Suprapubic skin (tissue), 4 donors: ENCODE results near the gene FTSJ1. TPM values are rescaled to one million over a fixed set of nuclear protein-coding genes. Genes with fewer than 3 reads are reported as not detected.
"Not testable (repeated sequence)": the region's sequence is repeated elsewhere in the genome, so short reads cannot be mapped to it uniquely, and the experiment has no call there.

Experiments
- DNase-seq, 2 donors: peaks; one replicate each; pipeline ENCODE4 v3.0.0-alpha.2; 2019; ENCODE audit warnings: low spot score in 2 of 2
- H3K27ac ChIP-seq: fragments of 200-600 bp; sonication (generic); one replicate; pipeline ENCODE4 v1.5.1; 2019
- H3K27me3 ChIP-seq: fragments of 200-600 bp; sonication (generic); one replicate; pipeline ENCODE4 v1.5.1; 2019
- H3K36me3 ChIP-seq: fragments of 200-600 bp; sonication (generic); one replicate; pipeline ENCODE4 v1.5.1; 2019
- H3K4me1 ChIP-seq: fragments of 200-600 bp; sonication (generic); one replicate; pipeline ENCODE4 v1.5.1; 2019
- H3K4me3 ChIP-seq: fragments of 200-600 bp; sonication (generic); one replicate; pipeline ENCODE4 v1.5.1; 2019; ENCODE audit warnings: mild to moderate bottlenecking
- H3K9me3 ChIP-seq: fragments of 200-600 bp; sonication (generic); one replicate; pipeline ENCODE4 v1.5.1; 2019
- EP300 ChIP-seq: sonication (generic); formaldehyde crosslinking; IDR thresholded peaks from one replicate; pipeline ENCODE4 v1.6.1; 2017; ENCODE audit warnings: antibody characterized with exemption
- POLR2A ChIP-seq, 2 donors: fragments of 450-650 bp; IDR thresholded peaks; one replicate each; pipeline ENCODE4 v1.6.1; 2017; ENCODE audit warnings: antibody characterized with exemption in 2 of 2, mild to moderate bottlenecking in 2 of 2, moderate library complexity in 2 of 2
- POLR2AphosphoS5 ChIP-seq, 3 donors: sonication (generic); formaldehyde crosslinking; IDR thresholded peaks; one replicate each; pipeline ENCODE4 v1.6.1; 2017; ENCODE audit warnings: antibody characterized with exemption in 3 of 3
- WGBS: methylation state at CpG from one replicate; pipeline ENCODE4 v1.1.5; 2018; 5-methylcytosine and 5-hydroxymethylcytosine counted together
- total RNA-seq, 4 donors: library from RNA; depleted of rRNA; stranded (reverse); fragments of >200 nt; gene quantifications; one replicate each; pipeline ENCODE4 v1.1.0, GENCODE V29; 2016
- TF ChIP-seq, protein P1 (sequence below), 2 donors: fragments of 200-600 bp in 1 of 2; fragments of 450-650 bp in 1 of 2; sonication (generic) in 1 of 2; IDR thresholded peaks; one replicate each; pipeline ENCODE4 v1.5.1; 2016 to 2019; ENCODE audit warnings: antibody characterized with exemption in 2 of 2, mild to moderate bottlenecking in 1 of 2, moderate library complexity in 1 of 2

The FTSJ1 gene
- total RNA-seq, 4 donors from 2014 or later: 27.8 to 54.3 (median 47.9) TPM

- Histone ChIP-seq H3K4me1 (peaks cover 11% of the 10 kb centered on the region), H3K4me3 (no peak overlapping the region), H3K27me3 (no peaks in the 10 kb centered on the region), H3K9me3 (no peaks in the 10 kb centered on the region), H3K27ac (no peak overlapping the region), H3K36me3 (peaks cover 6% of the 10 kb centered on the region)
- TF ChIP-seq EP300: no peak
- TF ChIP-seq, protein P1, sequence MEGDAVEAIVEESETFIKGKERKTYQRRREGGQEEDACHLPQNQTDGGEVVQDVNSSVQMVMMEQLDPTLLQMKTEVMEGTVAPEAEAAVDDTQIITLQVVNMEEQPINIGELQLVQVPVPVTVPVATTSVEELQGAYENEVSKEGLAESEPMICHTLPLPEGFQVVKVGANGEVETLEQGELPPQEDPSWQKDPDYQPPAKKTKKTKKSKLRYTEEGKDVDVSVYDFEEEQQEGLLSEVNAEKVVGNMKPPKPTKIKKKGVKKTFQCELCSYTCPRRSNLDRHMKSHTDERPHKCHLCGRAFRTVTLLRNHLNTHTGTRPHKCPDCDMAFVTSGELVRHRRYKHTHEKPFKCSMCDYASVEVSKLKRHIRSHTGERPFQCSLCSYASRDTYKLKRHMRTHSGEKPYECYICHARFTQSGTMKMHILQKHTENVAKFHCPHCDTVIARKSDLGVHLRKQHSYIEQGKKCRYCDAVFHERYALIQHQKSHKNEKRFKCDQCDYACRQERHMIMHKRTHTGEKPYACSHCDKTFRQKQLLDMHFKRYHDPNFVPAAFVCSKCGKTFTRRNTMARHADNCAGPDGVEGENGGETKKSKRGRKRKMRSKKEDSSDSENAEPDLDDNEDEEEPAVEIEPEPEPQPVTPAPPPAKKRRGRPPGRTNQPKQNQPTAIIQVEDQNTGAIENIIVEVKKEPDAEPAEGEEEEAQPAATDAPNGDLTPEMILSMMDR (IDR thresholded peaks at IDR 0.05): no peak
- no peak for TF ChIP-seq POLR2A (IDR thresholded peaks at IDR 0.05)
- no peak for TF ChIP-seq POLR2AphosphoS5 (IDR thresholded peaks at IDR 0.05)
- 68% methylated on average over 2 of the region's 2 CpGs for WGBS
- DNase-seq: no peak
These were observed 44.5 kb downstream of the FTSJ1 start for GRCh38 chrX:48520455-48520854.

DNA sequence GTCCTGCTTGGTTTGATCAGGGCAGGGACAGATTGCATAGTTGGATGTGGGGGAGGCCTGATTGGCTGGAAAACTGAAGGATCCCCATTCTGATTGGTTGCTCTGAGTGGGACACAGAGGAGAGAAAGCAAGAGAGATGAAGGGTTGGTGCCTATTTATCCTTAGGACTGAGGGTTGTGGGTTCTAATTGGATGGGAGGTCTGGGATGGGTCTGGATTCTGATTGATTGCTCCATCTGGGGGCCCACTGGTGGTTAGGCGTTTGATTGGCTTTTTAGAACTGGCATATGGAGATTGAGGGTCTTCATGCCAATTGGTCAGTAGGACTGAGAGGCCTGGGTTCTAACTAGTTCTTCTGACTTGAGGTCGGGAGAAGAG lies 45.0 kb downstream of the FTSJ1 start:
- WGBS: 52% methylated on average over 2 of the region's 2 CpGs
- peak overlapping the region; percentile 84 for H3K27ac ChIP-seq

GRCh38 chrX:48521353-48522243 lies 45.6 kb downstream of the FTSJ1 start, which contains the start of gene EBP:
EBP (plus strand) TSS chrX:48521808; CDS start chrX:48523772, 1,964 bp downstream.
- 54% methylated on average over 48 of the region's 66 CpGs for WGBS
- Histone ChIP-seq H3K27me3 (no peaks in the 10 kb centered on the region), H3K36me3 (no peaks in the 10 kb centered on the region), H3K27ac (peak within 1 kb of the TSS; percentile 84), H3K4me1 (peaks cover 11% of the 10 kb centered on the region), H3K4me3 (peak within 1 kb of the TSS; percentile 61), H3K9me3 (no peaks in the 10 kb centered on the region)
- DNase-seq: peak; percentile 93
- TF ChIP-seq, protein P1 (IDR thresholded peaks at IDR 0.05): no peak
- TF ChIP-seq POLR2AphosphoS5 (IDR thresholded peaks at IDR 0.05) (no peak), EP300 (no peak), POLR2A (IDR thresholded peaks at IDR 0.05) (peak in 1 of 2 donors; percentile 43)

More for the DNA sequence above, 45.0 kb downstream of the FTSJ1 start:
- peak overlapping the region; percentile 61 for H3K4me3 ChIP-seq
- TF ChIP-seq, protein P1 (IDR thresholded peaks at IDR 0.05): no peak
- TF ChIP-seq POLR2A (IDR thresholded peaks at IDR 0.05) (no peak), POLR2AphosphoS5 (IDR thresholded peaks at IDR 0.05) (no peak), EP300 (no peak)
- peaks cover 11% of the 10 kb centered on the region for H3K4me1 ChIP-seq
- DNase-seq: no peak
- H3K9me3 ChIP-seq: no peaks in the 10 kb centered on the region
- H3K27me3 ChIP-seq: no peaks in the 10 kb centered on the region
- peaks cover under 1% of the 10 kb centered on the region for H3K36me3 ChIP-seq

DNA sequence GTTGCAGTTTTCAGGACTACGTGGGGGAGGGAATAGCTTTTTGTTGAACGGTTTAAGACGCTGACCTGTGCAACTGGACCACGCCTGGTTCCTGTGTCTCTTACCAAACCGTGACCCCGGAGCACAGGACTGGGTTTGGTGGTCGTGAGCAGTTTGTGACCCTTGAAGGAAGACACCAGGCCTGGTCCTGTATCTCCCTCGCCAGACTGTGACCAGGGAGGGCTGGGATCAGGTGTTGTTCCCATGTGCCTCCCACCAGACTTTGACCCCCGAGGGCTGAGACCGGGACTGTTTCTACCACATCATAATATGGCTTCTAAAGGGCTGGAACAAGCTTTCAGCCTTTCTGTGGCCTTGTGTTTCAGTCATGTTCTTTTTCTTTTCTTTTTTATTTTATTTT lies 46.3 kb downstream of the FTSJ1 start:
- DNase-seq: no peak
- TF ChIP-seq EP300 (no peak), POLR2AphosphoS5 (IDR thresholded peaks at IDR 0.05) (no peak), POLR2A (IDR thresholded peaks at IDR 0.05) (no peak)
- TF ChIP-seq, protein P1 (IDR thresholded peaks at IDR 0.05): no peak
- H3K4me1 ChIP-seq: peaks cover 11% of the 10 kb centered on the region
- no peaks in the 10 kb centered on the region for H3K27me3 ChIP-seq
- peak overlapping the region; percentile 84 for H3K27ac ChIP-seq
- H3K36me3 ChIP-seq: peaks cover 5% of the 10 kb centered on the region
- WGBS: 44% methylated on average over 8 of the region's 10 CpGs
- peak overlapping the region; percentile 61 for H3K4me3 ChIP-seq
- no peaks in the 10 kb centered on the region for H3K9me3 ChIP-seq

- WGBS: 90% methylated on average over 12 of the region's 12 CpGs
- Histone ChIP-seq H3K27me3 (no peaks in the 10 kb centered on the region), H3K36me3 (peaks cover 17% of the 10 kb centered on the region), H3K9me3 (no peaks in the 10 kb centered on the region), H3K27ac (no peak overlapping the region), H3K4me1 (peaks cover 11% of the 10 kb centered on the region), H3K4me3 (no peak overlapping the region)
- no peak for DNase-seq
- TF ChIP-seq POLR2AphosphoS5 (IDR thresholded peaks at IDR 0.05): no peak
- TF ChIP-seq, protein P1 (IDR thresholded peaks at IDR 0.05): no peak
- TF ChIP-seq POLR2A (IDR thresholded peaks at IDR 0.05): no peak
- no peak for TF ChIP-seq EP300
These were observed 47.7 kb downstream of the FTSJ1 start for GRCh38 chrX:48523682-48524081.

DNA sequence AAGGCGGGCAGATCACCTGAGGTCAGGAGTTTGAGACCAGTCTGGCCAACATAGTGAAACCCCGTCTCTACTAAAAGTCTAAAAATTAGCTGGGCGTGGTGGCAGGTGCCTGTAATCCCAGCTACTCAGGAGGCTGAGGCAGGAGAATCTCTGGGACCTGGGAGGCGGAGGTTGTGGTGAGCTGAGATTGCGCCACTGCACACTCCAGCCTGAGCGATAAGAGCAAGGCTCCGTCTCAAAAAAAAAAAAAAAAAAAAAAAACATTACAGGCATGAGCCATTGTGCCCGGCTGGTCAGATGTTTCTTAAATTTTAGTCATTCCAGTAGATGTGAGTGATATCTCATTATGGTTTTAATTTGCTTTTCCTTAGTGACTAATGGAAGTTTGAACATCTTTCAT lies 49.9 kb downstream of the FTSJ1 start:
- H3K36me3 ChIP-seq: peaks cover 18% of the 10 kb centered on the region
- WGBS: 87% methylated on average over 8 of the region's 8 CpGs

More for the DNA sequence above, 49.9 kb downstream of the FTSJ1 start:
- H3K4me1 ChIP-seq: peaks cover 12% of the 10 kb centered on the region
- not testable (repeated sequence) for H3K27me3 ChIP-seq, H3K27ac ChIP-seq, H3K9me3 ChIP-seq, DNase-seq, H3K4me3 ChIP-seq
